Cardiac muscle cell (in vitro differentiated cells and primary cell): ENCODE measurements around the gene CISD3. TPM values are rescaled to one million over a fixed set of nuclear protein-coding genes. Genes with fewer than 3 reads are reported as not detected.

Experiments
- DNase-seq, 2 donors: peaks; one replicate each; pipeline versions ENCODE4 v3.0.0 to v3.0.0-alpha.2; 2010 to 2017; ENCODE audit warnings: low read depth in 1 of 2, low spot score in 1 of 2
- H3K27ac ChIP-seq: fragments of 200-600 bp; sonication (generic); 2 replicates; pipeline ENCODE4 v1.5.1; 2016
- H3K27me3 ChIP-seq: fragments of 200-600 bp; sonication (generic); 2 replicates; pipeline ENCODE4 v1.6.0; 2016; ENCODE audit warnings: control low read depth
- H3K36me3 ChIP-seq: fragments of 200-600 bp; sonication (generic); 2 replicates; pipeline ENCODE4 v1.5.1; 2016; ENCODE audit warnings: control low read depth
- H3K4me1 ChIP-seq: fragments of 200-600 bp; sonication (generic); 2 replicates; pipeline ENCODE4 v1.8.1; 2017; ENCODE audit warnings: low read depth, mild to moderate bottlenecking, mixed run types
- H3K4me3 ChIP-seq: fragments of 200-600 bp; sonication (generic); 2 replicates; pipeline ENCODE4 v1.5.1; 2016; ENCODE audit warnings: mild to moderate bottlenecking
- H3K9me3 ChIP-seq: fragments of 200-600 bp; sonication (generic); 2 replicates; pipeline ENCODE4 v1.5.1; 2017; ENCODE audit warnings: low read depth, mild to moderate bottlenecking, control low read depth
- CTCF ChIP-seq: IDR thresholded peaks from 2 replicates; pipeline ENCODE4 v1.5.1; 2012; ENCODE audit warnings: low read depth, mild to moderate bottlenecking, low read length
- polyA plus RNA-seq: library from polyadenylated mRNA; unstranded; fragments of >200 nt; fragmentation: Nextera tagmentation; extraction: Ambion mirVana; gene quantifications from 2 replicates; pipeline ENCODE4 v1.2.1, GENCODE V29; 2016
- total RNA-seq: library from RNA; depleted of rRNA; stranded (reverse); fragments of >200 nt; gene quantifications from 2 replicates; pipeline ENCODE4 v1.2.3, GENCODE V29; 2016

CISD3 gene
- total and polyA plus RNA-seq, 2 experiments from 2014 or later = 4.9 to 29.7 TPM

- peak overlapping the region; percentile 17 for H3K27ac ChIP-seq
- H3K36me3 ChIP-seq = peaks cover 18% of the 10 kb centered on the region
- no peak for TF ChIP-seq CTCF
- DNase-seq = no peak
- no peak overlapping the region for H3K4me3 ChIP-seq
- H3K27me3 ChIP-seq = no peaks in the 10 kb centered on the region
- peaks cover 14% of the 10 kb centered on the region for H3K4me1 ChIP-seq
- H3K9me3 ChIP-seq = no peaks in the 10 kb centered on the region
These were observed 11.3 kb downstream of the CISD3 start for GRCh38 chr17:38741461-38741860.

GRCh38 chr17:38741921-38742410 lies 11.8 kb downstream of the CISD3 start:
- Histone ChIP-seq H3K4me1 (peaks cover 14% of the 10 kb centered on the region), H3K36me3 (peaks cover 18% of the 10 kb centered on the region), H3K27me3 (no peaks in the 10 kb centered on the region), H3K9me3 (no peaks in the 10 kb centered on the region), H3K27ac (peak overlapping the region; percentile 17), H3K4me3 (no peak overlapping the region)
- DNase-seq = peak in 1 of 2 donors; percentile 45
- TF ChIP-seq CTCF = no peak

- no peak overlapping the region for H3K4me3 ChIP-seq
- H3K36me3 ChIP-seq = peaks cover 18% of the 10 kb centered on the region
- H3K27me3 ChIP-seq = no peaks in the 10 kb centered on the region
- peak overlapping the region; percentile 17 for H3K27ac ChIP-seq
- no peak for TF ChIP-seq CTCF
- H3K4me1 ChIP-seq = peaks cover 14% of the 10 kb centered on the region
- H3K9me3 ChIP-seq = no peaks in the 10 kb centered on the region
- peak in 1 of 2 donors; percentile 93 for DNase-seq
These were observed 12.5 kb downstream of the CISD3 start for GRCh38 chr17:38742411-38743308.

GRCh38 chr17:38743556-38744171 lies 13.5 kb downstream of the CISD3 start:
- TF ChIP-seq CTCF = no peak
- H3K27ac ChIP-seq = no peak overlapping the region
- H3K27me3 ChIP-seq = no peaks in the 10 kb centered on the region
- H3K4me3 ChIP-seq = no peak overlapping the region
- no peaks in the 10 kb centered on the region for H3K9me3 ChIP-seq
- DNase-seq = no peak
- H3K36me3 ChIP-seq = peaks cover 9% of the 10 kb centered on the region
- peaks cover 14% of the 10 kb centered on the region for H3K4me1 ChIP-seq

GRCh38 chr17:38745545-38745944 lies 15.4 kb downstream of the CISD3 start:
- Histone ChIP-seq H3K9me3 (no peaks in the 10 kb centered on the region), H3K27me3 (no peaks in the 10 kb centered on the region), H3K36me3 (no peaks in the 10 kb centered on the region), H3K27ac (no peak overlapping the region), H3K4me3 (no peak overlapping the region), H3K4me1 (peaks cover 19% of the 10 kb centered on the region)
- no peak for TF ChIP-seq CTCF
- no peak for DNase-seq
